Activated effector memory CD4-positive, alpha-beta T cell treated with Interleukin-2 at 50 U/mL for 16 hours (primary cell): Measurements from ENCODE around the gene TAPBPL.
"Not testable (repeated sequence)": the region's sequence is repeated elsewhere in the genome, so short reads cannot be mapped to it uniquely, and the experiment has no call there.

Source experiments
- DNase-seq: peaks from one replicate; pipeline ENCODE4 v3.0.0-alpha.2; 2020

TAPBPL gene, protein sequence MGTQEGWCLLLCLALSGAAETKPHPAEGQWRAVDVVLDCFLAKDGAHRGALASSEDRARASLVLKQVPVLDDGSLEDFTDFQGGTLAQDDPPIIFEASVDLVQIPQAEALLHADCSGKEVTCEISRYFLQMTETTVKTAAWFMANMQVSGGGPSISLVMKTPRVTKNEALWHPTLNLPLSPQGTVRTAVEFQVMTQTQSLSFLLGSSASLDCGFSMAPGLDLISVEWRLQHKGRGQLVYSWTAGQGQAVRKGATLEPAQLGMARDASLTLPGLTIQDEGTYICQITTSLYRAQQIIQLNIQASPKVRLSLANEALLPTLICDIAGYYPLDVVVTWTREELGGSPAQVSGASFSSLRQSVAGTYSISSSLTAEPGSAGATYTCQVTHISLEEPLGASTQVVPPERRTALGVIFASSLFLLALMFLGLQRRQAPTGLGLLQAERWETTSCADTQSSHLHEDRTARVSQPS

DNA sequence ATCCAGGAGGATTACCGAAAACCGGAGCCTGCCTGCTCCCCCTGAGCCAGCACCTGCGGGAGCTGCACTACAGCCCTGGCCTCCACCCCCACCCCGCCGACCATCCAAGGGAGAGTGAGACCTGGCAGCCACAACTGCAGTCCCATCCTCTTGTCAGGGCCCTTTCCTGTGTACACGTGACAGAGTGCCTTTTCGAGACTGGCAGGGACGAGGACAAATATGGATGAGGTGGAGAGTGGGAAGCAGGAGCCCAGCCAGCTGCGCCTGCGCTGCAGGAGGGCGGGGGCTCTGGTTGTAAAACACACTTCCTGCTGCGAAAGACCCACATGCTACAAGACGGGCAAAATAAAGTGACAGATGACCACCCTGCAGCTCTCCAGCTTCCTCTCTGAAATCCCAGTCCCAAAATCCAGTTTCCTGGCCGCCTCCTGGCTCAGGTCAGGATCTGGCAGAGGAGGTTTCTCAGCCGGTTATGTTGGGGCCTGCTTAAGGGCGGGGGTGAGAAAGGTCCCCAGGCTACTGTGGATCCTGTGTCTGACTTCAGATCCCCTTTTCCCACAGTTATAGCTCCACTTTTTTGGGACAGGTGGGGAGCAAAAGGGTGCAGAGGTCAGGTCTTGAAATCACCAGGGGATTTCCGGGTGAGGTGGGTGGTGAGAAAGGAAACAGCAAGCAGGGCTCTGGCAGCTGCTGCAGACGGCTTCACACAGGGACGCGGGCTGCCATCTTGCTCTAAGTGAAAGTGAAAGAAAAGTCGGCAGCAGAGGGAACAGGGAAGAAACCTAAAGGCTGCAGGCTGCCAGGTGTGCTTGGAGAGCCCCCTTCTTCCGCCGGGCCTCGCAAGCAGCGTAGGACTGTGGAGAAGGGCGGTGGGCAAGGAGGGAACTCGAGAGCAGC, at the start of gene TAPBPL:
Gene TAPBPL, plus strand, starts transcription at position 695 of the 897 bp plus-strand sequence. CDS start 207 bp downstream, outside the sequence.
- peak; percentile 67 for DNase-seq

DNA sequence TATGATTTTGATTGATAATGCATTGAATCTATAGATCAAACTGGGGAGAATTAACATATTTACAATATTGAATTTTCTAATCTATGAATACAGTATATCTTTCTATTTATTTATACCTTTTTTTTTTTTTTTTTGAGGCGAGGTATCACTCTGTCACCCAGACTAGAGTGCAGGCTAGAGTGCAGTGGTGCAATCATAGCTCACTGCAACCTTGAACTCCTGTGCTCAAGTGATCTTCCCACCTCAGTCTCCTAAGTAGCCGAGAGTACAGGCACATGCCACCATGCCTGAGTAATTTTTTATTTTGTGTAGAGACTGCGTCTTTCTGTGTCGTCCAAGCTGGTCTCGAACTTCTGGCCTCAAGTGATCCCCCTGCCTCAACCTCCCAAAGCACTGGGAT, 47.5 kb upstream of the TAPBPL start:
- DNase-seq = no peak

DNA sequence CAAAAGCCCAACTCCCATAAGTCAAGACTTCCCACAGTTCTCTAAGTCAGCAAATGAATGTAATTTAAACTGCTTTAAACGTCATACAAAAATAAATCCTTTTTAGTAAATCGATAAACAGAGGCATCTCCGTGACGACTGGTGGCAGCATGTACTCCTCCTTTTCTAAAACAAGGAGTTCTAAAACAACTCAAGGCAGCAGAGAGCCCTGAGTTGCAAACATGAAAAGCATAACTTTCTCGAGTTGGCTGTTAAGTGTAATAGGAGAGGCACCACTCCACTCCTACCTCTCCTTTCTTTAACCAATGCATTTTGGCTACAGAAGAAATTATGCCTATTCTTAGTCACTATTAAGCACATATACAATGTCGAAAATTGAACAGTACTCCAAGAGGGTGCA, 45.9 kb upstream of the TAPBPL start:
- DNase-seq = no peak

DNA sequence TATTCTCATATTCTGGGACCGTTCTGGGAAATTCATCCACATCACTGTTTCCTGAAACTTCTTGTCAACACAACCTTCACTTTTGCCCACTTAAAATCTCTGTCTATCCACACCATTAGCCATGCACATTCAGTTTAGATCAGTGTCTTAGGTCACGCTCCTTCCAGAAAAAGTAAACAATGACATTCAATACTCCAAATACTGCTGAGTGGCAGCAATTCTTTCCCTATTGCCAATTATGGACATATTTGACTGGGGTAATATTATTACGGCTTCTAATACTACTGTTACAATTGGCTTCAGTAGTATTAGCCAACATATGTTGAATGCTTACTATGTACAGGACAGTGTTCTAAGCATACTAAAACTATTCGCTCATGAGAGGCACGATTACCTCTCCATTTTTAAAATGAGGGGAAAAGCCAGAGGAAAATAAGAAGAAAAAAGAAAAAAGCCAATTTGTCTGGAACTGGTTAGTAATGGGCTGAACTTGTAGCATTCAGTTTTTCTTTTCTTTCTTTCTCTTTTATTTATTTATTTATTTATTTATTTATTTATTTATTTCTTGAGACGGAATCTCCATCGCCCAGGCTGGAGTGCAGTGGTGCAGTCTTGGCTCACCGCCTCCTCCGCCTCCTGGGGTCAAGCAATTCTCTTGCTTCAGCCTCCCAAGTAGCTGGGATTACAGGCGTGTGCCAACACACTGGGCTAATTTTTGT, 44.4 kb upstream of the TAPBPL start:
- DNase-seq = no peak

DNA sequence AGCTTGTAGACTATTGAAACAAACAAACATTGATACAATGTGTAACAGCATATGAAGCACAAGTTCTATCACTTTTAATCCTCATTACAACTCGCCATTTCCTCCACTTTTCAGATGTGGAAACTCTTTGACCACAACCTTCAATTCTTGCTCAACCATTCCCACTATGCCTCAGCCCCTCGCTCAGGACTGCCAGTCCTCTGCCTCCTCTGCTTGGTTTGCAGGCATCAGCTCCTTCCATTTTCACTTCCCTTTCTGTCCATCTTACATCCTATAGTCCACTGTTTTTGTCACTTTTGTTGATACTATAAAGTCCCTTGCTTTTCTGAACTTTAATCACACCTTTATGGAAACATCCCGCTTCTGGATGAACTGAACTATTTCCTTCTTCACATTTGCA, 35.2 kb upstream of the TAPBPL start:
- DNase-seq = no peak

DNA sequence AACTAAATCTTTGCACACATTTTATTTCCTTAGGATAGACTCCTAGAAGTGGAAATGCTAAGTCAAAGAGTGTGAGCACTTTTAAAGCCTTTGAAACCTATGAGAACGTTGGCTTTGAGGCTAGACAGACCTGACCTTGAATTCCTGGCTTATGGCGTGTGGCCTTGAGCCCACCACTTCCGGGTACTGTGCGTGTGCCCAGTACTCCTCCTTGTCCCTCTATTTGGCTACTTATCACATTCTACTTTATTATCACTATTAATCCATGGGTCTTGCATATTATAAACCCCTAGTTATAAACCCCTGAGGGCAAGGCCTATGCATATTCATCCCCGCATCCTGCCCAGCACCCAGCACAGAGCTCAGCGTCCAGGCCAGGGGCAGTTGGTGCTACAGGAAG, 33.0 kb upstream of the TAPBPL start:
- no peak for DNase-seq

DNA sequence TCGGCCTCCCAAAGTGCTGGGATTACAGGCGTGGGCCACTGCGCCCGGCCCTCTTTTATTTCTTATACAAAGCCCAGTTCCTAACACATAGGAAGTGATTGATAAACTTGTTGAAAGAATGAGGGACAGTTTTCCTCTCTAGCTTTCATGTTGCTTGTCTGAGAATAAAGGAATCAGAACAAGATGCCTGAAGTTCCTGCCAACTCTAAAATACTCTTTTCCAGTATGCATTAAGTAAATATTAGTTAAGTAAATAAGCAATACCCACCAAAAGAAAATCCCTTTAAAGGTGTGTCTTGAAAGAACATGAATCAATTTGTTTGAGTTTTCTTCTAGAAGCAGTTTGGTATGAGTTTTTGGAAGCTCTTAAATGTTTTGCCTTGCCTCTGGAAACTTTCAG, 31.5 kb upstream of the TAPBPL start:
- no peak for DNase-seq

DNA sequence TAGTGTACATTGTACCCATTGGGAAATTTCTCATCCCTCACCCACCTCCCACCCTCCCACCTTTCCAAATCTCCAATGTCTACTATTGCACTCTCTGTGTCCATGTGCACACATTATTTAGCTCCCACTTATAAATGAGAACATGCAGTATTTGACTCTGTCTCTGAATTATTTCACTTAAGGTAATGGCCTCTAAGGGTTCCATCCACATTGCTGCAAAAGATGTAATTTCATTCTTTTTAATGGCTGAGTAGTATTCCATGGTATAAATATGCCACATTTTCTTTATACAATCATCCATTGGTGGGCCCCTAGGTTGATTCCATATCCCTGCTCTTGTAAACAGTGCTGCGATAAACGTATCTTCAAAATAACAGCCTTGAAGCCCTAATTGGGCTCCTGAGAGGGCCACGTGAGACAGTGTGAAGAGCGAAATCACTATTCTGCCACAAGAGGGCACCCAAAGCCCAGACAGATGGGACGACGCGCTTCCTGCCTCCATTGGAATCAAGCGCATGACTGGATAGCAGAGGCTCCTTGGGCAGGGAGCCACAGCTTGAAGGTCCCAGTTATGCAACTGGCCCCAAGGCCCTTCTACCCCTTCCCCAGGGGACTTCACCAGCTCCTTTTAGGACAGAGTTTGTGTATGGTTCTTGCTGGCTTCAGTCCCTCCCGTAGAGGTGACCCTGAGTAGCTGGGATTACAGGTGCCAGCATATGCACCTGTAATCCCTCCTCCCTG, 28.4 kb upstream of the TAPBPL start:
- peak; percentile 63 for DNase-seq

DNA sequence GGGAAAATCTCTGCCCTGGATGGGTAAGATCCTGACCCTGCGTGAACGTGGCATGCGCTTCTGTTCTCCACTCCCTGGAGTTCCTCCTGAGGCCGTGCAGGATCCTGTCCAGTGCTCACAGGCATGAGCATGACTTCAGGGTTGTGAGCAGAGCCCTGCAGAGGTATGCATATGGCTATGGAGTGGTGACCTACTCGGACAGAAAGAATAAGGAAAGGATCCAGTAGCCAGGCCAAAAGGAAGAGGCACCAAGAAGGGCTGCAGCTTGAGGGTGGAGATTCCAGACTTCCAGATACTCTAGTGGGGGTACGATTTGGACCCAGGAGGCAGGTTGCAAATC, 27.9 kb upstream of the TAPBPL start:
- DNase-seq = no peak

DNA sequence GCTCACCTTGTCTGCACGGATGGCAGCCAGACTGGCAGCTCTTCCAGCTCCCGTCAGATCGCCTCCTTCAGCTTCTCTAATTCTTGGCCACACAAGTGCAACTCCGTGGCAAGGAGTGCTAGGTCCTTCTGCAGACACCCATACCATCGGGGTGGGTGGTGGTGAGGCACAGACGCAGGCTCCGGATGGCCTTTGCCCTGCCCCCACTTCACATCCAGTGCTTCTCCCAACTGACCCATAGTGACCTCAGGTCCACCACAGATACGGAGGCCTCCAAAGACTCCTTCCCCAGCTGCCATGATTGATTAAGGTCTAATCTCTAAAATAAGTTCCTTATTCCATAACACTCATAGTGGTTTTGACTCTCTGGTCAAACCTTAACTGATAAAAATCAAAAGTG, 27.0 kb upstream of the TAPBPL start:
- DNase-seq = no peak

DNA sequence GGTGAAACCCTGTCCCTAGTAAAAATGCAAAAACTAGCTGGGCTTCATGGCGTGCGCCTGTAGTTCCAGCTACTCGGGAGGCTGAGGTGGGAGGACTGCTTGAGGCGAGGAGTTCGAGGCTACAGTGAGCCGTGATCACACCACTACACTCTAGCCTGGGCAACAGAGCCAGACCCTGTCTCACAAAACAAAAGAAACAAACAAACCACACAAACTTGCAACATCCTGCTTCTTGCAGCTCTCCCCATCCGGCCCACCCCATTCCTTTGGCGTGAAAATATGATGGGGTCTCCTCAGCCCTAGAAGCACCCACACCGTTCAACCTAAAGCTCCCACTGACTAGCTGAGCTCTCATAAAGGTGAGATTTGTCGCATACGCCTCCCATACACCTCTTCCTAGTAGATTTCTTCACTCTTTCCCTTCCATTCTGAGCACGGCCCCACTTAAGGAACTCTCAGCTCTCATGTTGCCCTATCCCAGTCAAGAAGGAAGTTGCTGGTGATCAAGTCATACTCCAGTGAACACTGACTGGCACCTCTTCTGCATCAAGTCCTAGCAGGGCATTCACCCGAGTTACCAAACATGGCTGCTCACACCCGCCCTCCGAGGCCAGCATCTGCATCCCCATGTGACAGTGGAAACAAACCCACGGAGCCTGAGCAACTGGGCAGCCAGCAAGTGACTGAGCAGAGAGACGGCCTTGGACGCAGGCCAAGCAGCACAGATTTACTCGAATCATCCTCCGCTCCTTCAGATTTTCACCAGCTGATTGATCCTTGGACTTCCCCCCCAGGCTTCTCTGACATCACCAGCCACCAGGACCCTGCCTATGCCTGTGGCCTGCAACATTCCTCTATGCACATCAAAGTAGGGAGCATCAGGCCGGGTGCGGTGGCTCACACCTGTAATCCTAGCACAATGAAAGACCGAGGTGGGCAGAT, 26.0 kb upstream of the TAPBPL start:
- no peak for DNase-seq

DNA sequence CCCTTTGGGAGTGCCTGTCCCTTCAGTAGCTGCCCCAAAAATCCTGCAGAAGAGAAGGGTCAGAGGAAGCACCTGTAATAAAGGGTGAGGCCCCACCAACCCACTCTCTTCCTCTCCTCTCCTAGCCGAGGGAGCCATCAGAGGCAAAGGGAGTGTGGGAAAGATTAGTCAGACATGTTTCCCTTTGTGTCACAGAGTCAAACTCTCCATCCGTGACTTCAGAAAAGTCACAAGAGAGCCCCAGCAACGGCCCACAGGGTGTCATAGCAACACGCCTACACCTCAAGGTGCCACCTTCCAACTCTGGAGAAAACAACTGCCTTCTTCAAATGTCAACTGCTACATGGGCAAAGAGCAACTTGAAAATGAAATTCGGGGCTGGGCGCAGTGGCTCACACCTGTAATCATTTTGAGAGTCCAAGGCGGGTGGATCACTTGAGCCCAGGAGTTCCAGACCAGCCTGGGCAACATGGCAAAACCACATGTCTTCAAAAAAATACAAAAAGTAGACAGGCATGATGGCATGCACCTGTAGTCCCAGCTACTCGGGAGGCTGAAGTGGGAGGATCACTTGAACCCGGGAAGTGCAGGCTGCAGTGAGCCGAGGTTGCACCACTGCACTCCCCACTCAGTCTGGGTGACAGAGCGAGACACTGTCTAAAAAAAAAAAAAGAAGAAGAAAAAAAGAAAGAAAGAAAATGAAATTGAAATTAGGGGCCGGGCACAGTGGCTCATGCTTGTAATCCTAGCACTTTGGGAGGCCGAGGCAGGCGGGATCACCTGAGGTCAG, 24.8 kb upstream of the TAPBPL start:
- peak; percentile 61 for DNase-seq

DNA sequence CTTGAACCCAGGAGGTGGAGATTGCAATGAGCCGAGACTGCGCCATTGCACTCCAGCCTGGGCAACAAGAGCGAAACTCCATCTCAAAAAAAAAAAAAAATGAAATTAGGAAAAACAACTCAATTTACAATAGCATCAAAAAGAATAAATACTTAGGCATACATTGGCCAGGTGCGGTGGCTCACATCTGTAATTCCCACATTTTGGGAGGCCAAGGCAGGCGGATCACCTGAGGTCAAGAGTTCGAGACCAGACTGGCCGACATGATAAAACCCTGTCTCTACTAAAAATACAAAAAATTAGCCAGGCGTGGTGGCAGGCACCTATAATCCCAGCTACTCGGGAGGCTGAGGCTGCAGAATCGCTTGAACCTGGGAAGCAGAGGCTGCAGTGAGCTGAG, 24.0 kb upstream of the TAPBPL start:
- not testable (repeated sequence) for DNase-seq

DNA sequence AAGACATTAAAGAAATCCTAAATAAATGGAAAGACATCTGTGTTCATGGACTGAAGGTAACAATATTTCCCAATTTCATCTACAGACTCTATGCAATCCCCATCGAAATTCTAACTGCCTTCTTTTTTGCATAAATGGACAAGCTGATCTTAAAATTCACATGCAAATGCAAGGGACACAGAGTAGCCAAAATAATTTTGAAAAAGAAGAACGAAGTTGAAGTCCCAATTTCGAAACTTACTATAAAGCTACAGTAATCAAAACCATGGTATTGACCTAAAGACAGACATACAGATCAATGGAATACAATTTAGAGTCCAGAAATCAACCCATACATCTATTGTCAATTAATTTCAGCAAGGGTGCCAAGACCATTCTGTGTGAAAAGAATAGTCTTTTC, 23.5 kb upstream of the TAPBPL start:
- no peak for DNase-seq

DNA sequence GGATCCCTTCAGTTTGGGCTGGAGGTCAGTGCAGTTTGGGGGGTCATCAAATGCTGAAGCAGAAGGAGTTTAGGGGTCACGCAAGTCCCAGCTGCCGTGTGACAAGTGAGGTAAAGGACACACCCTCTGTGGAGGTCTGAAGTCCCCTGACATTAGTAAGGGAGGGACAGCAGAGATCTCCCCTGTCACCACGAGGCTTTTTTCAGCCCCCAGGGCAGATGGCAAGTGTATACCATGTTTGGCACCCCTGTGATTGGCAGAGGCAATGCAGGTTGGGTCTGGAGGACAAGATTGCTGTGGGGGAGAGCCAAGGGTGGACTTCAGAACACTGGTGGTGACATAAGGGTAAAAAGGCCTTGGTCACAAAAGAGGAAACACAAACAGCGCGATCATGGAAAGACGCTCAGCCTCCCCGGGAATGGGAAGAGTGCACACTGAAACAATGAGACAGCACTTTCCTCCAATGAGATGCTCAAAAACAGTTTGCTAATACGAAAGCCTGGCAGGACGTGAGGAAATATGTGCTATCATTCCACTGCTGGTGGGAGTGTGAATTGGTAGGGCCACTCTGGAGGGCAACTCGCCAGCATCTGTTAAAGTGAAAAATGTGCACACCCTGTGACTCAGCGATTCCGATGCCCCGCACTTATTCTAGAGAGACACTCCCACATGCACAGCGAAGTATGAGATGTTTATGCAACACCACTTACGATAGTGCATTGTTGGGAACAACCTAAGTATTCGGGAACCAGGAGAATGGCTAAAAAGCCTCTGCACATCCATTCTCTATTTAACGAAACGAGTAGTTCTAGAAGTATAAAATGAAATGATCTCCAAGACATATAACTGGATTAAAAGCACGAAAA, 21.5 kb upstream of the TAPBPL start:
- DNase-seq = no peak

DNA sequence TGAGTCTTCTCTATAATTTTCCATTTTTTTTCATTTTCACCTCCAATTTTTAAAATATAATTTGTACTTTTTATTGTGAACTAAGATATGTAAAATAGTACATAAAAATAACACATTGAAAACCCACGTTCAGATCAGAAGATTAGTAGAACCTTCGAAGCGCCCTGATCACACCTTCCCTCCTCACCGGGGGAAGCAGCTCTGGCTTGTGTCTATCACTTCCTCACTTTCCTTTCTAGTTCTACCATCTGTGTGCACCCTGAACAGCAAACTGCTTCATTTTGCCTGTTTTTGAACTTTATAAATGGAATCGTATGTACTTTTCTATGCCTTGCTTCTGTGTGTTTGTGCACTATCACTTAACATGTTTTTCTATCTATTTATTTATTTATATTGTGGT, 18.9 kb upstream of the TAPBPL start:
- DNase-seq = no peak

DNA sequence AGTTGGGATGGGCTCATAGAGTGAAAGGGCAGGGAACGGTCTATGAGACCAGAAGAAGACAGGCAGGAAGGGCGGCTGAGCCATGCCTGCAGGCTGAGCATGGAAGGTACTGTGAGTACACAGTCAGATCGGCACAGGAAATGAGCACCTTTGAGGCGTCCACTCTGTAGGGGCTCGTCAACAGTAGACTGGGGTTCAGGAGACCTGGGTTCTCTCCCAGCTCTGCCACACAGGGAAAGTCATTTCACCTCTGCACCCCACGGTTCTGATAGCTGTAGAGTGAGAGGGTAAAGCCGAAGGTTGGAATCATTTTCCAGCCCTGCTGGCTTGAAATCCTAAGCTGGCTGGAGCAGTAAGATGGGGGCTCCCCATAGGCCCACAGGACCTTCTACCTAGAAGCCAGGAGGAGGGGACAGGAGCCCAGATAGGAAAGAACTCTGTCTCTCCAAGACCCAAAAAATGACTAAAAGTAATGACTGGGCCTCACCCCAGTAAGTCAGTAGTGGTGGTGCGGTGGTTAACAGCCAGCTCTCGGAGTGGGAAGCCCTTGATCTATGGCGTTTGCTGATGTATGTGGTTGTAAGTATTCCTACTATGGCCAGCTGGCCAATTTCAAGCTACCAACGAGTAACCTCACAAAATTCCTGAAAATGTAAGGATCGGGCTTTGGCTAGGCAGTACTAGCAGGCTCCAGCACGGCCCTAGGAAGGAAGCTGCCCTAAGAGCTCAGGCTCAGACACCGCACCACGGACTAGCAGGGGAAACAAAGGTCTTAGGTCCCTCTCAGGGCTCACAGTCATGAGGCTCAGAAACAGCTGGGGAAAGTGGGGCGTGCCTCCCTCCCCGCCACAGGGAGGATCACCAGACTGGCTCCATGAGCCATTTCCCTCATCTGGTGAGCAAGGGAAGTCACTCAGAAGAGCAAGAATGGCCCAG, 17.4 kb upstream of the TAPBPL start:
- DNase-seq = no peak

DNA sequence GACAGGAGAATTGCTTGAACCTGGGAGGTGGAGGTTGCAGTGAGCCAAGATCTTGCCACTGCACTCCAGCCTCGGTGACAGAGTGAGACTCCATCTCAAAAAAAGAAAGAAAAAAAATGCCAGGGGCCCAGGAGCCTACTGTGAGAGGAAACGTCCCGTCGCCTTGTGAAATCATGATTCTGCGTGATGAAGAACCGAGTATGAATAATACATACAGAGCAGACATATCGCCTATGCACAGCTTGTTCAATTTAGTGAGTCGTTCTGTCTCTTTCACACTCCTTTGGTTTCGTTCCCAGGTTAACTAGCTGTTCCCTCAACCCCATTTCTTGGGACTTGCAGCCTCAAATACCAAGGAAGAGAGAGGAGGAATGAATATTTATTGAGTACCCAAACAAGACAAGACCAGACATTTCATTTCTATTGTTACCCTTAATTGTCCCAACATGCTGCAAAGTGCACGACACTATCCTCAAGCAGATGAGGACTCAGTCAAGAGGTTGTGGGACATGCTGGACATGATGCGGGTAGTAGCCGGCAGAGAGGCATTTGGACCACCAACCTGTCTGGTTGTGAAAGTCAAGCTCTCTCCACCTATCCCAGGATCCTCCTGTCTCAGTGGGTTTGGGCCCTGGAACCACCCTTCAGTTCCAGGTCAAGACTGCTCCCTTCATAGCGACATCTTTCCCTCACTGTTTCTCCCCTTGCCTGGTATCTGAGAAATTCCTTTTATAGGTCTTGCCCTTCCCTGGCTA, 15.7 kb upstream of the TAPBPL start:
- DNase-seq = no peak
